T-helper 2 cell treated with Interferon-gamma antibody and Interleukin-4, amounts not matched to agents 5 μg/mL and 100 μg/mL, for 36 hours (primary cell): ENCODE measurements around the gene PTK6.
"Not testable (repeated sequence)": the region's sequence is repeated elsewhere in the genome, so short reads cannot be mapped to it uniquely, and the experiment has no call there.

Experiments used
- DNase-seq: peaks from one replicate; pipeline ENCODE4 v3.0.0; 2021; ENCODE audit warnings: low spot score
- H3K27ac Mint-ChIP-seq: one replicate; pipeline ENCODE4 v1.8.0; 2021; ENCODE audit warnings: mild to moderate bottlenecking, mixed read lengths
- H3K27me3 Mint-ChIP-seq: one replicate; pipeline ENCODE4 v1.8.0; 2021; ENCODE audit warnings: low read depth, mixed read lengths
- H3K36me3 Mint-ChIP-seq: one replicate; pipeline ENCODE4 v1.8.0; 2021; ENCODE audit warnings: low read depth, mixed read lengths
- H3K4me1 Mint-ChIP-seq: one replicate; pipeline ENCODE4 v1.8.0; 2021; ENCODE audit warnings: low read depth, mixed read lengths
- H3K4me3 Mint-ChIP-seq: one replicate; pipeline ENCODE4 v1.8.0; 2022; ENCODE audit warnings: mild to moderate bottlenecking, moderate library complexity, mixed read lengths
- H3K9me3 Mint-ChIP-seq: one replicate; pipeline ENCODE4 v1.8.0; 2021; ENCODE audit warnings: mixed read lengths

The PTK6 gene

DNA sequence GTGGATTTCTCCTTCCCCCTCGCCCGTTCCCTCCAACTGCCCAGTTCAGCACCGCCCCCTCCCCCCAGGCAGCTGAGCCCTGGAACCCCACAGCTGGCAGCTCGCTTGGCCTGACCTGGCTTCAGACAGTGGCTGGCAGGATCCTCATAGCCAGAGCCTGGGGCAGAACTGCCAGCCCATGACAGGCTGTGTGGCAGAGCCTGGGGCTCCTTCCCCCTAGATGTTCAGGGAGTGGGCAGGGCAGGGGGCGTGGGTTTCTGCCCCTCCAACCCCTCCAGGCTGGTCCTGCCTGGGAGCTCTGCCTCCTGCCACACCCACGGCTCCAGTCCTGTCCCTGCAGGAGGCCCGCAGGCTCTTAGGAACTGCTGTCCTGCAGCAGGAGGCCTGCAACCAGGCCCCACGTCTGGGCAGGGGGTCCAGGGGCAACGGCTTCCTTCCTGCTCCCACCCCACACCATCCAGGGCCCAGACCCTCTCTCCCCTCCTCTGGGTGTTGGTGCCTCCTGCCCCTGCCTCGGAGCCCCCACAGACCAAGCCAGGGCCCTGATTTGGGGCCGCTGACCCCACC, 55.1 kb downstream of the PTK6 start:
- no peaks in the 10 kb centered on the region for H3K36me3 Mint-ChIP-seq
- H3K27ac Mint-ChIP-seq = no peak overlapping the region
- no peak for DNase-seq
- H3K27me3 Mint-ChIP-seq = peaks cover 9% of the 10 kb centered on the region
- no peaks in the 10 kb centered on the region for H3K9me3 Mint-ChIP-seq
- no peaks in the 10 kb centered on the region for H3K4me1 Mint-ChIP-seq
- no peak overlapping the region for H3K4me3 Mint-ChIP-seq

- DNase-seq = no peak
- no peak overlapping the region for H3K27ac Mint-ChIP-seq
- H3K4me1 Mint-ChIP-seq = no peaks in the 10 kb centered on the region
- H3K27me3 Mint-ChIP-seq = peaks cover 9% of the 10 kb centered on the region
- H3K4me3 Mint-ChIP-seq = no peak overlapping the region
- H3K36me3 Mint-ChIP-seq = no peaks in the 10 kb centered on the region
- H3K9me3 Mint-ChIP-seq = no peaks in the 10 kb centered on the region
Measured at GRCh38 chr20:63481503-63481902, 55.7 kb downstream of the PTK6 start.

- H3K4me1 Mint-ChIP-seq, H3K9me3 Mint-ChIP-seq, H3K4me3 Mint-ChIP-seq, DNase-seq, H3K36me3 Mint-ChIP-seq, H3K27ac Mint-ChIP-seq: not testable (repeated sequence)
- peaks cover 19% of the 10 kb centered on the region for H3K27me3 Mint-ChIP-seq
Measured at GRCh38 chr20:63479695-63480419, 57.3 kb downstream of the PTK6 start.

- H3K9me3 Mint-ChIP-seq = no peaks in the 10 kb centered on the region
- H3K27me3 Mint-ChIP-seq = peaks cover 29% of the 10 kb centered on the region
Measured at GRCh38 chr20:63478346-63479302, 58.6 kb downstream of the PTK6 start.

More at GRCh38 chr20:63478346-63479302, 58.6 kb downstream of the PTK6 start:
- Mint-ChIP-seq H3K36me3 (no peaks in the 10 kb centered on the region), H3K4me3 (no peak overlapping the region), H3K27ac (no peak overlapping the region), H3K4me1 (no peaks in the 10 kb centered on the region)
- no peak for DNase-seq
